Osteoblast (primary cell): ENCODE measurements around the gene SH3BP2. TPM values are rescaled to one million over a fixed set of nuclear protein-coding genes. Genes with fewer than 3 reads are reported as not detected.

Source experiments
- DNase-seq: peaks from one replicate; pipeline ENCODE4 v3.0.0; 2011; ENCODE audit warnings: low spot score, mixed read lengths; ENCODE audit not compliant: insufficient read length; ENCODE audit errors: missing footprints
- H2AFZ ChIP-seq: 2 replicates; pipeline ENCODE4 v1.6.0; 2011; ENCODE audit warnings: mild to moderate bottlenecking, low read length
- H3K27ac ChIP-seq: 2 replicates; pipeline ENCODE4 v1.5.1; 2011; ENCODE audit warnings: mild to moderate bottlenecking, low read depth, low read length, moderate library complexity
- H3K27me3 ChIP-seq: 2 replicates; pipeline ENCODE4 v1.6.0; 2012; ENCODE audit warnings: mild to moderate bottlenecking, control low read depth, inconsistent platforms, low read length, moderate library complexity; ENCODE audit not compliant: insufficient read depth
- H3K36me3 ChIP-seq: 2 replicates; pipeline ENCODE4 v1.5.1; 2011; ENCODE audit warnings: mild to moderate bottlenecking, low read length, control low read depth, moderate library complexity; ENCODE audit not compliant: insufficient read depth
- H3K4me1 ChIP-seq: 2 replicates; pipeline ENCODE4 v1.5.1; 2011; ENCODE audit warnings: mild to moderate bottlenecking, low read length, control low read depth, moderate library complexity; ENCODE audit not compliant: insufficient read depth
- H3K4me2 ChIP-seq: 2 replicates; pipeline ENCODE4 v1.6.0; 2011; ENCODE audit warnings: mild to moderate bottlenecking, low read length; ENCODE audit not compliant: insufficient read depth
- H3K4me3 ChIP-seq: fragments of 200-600 bp; sonication (generic); 3 replicates; pipeline ENCODE4 v1.5.1; 2012; ENCODE audit warnings: mild to moderate bottlenecking, low read length, inconsistent platforms; ENCODE audit not compliant: insufficient read depth
- H3K79me2 ChIP-seq: 2 replicates; pipeline ENCODE4 v1.6.0; 2012; ENCODE audit warnings: mild to moderate bottlenecking, low read length, control low read depth, inconsistent platforms; ENCODE audit not compliant: insufficient read depth
- H3K9me3 ChIP-seq: 2 replicates; pipeline ENCODE4 v1.5.1; 2011; ENCODE audit warnings: low read depth, low read length, control low read depth
- H4K20me1 ChIP-seq: 2 replicates; pipeline ENCODE4 v1.6.0; 2012; ENCODE audit warnings: mild to moderate bottlenecking, low read length, control low read depth; ENCODE audit not compliant: insufficient read depth
- total RNA-seq: library from RNA; depleted of rRNA; stranded (reverse); fragments of >200 nt; gene quantifications from 2 replicates; pipeline ENCODE4 v1.2.3, GENCODE V29; 2012
- TF ChIP-seq, protein P1 (sequence below): IDR thresholded peaks from 2 replicates; pipeline ENCODE4 v1.5.1; 2011; ENCODE audit warnings: mild to moderate bottlenecking, low read depth, low read length, moderate library complexity; ENCODE audit errors: extremely low read depth

The SH3BP2 gene
- total RNA-seq, 1 donor, result 26.4 TPM

DNA sequence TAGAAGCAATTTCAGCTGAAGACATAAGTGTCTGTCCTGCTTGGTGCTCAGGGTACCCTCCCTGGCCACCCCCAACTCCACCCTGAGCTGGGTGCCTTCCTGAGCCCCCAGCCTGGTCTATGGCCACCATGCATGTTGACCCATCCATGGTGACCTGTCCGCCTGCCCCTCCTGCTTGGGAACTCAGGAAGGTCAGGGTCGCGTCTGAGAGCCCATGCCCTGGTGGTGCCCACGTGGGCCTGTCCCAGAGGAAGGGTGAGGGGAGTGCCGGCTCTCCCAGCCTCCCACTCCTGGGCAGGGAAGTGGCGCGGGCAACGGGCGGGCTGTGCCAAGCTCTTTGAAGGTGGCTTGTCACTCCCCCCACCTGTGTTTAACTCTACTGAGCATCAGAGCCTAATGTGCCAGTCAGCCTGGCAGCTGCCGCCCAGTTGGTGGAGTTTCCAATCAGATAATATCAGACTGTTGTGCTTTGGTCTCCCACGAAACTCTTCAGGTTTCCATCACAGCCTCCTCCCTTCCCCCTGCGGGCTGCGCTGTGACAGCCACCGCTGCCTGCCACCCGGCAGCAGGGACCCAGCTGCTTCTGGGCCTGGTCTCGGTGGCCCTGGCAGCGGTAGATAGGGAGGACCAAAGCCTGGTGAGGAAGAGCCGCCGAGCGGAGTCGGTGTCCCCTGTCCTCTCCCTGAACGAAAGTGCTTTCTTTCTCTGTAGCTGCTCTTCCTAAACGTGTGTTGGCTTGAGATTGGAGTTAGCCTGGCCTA lies 4.8 kb downstream of the SH3BP2 start:
- H3K4me3 ChIP-seq, result no peak overlapping the region
- no peaks in the 10 kb centered on the region for H4K20me1 ChIP-seq
- H2AFZ ChIP-seq, result no peak overlapping the region
- H3K27ac ChIP-seq, result no peak overlapping the region
- peaks cover 78% of the 10 kb centered on the region for H3K79me2 ChIP-seq
- peaks cover 49% of the 10 kb centered on the region for H3K4me1 ChIP-seq
- DNase-seq, result peak; percentile 14
- TF ChIP-seq, protein P1, sequence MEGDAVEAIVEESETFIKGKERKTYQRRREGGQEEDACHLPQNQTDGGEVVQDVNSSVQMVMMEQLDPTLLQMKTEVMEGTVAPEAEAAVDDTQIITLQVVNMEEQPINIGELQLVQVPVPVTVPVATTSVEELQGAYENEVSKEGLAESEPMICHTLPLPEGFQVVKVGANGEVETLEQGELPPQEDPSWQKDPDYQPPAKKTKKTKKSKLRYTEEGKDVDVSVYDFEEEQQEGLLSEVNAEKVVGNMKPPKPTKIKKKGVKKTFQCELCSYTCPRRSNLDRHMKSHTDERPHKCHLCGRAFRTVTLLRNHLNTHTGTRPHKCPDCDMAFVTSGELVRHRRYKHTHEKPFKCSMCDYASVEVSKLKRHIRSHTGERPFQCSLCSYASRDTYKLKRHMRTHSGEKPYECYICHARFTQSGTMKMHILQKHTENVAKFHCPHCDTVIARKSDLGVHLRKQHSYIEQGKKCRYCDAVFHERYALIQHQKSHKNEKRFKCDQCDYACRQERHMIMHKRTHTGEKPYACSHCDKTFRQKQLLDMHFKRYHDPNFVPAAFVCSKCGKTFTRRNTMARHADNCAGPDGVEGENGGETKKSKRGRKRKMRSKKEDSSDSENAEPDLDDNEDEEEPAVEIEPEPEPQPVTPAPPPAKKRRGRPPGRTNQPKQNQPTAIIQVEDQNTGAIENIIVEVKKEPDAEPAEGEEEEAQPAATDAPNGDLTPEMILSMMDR, result no peak
- no peaks in the 10 kb centered on the region for H3K27me3 ChIP-seq
- peaks cover 5% of the 10 kb centered on the region for H3K36me3 ChIP-seq
- H3K9me3 ChIP-seq, result no peaks in the 10 kb centered on the region
- no peak overlapping the region for H3K4me2 ChIP-seq

DNA sequence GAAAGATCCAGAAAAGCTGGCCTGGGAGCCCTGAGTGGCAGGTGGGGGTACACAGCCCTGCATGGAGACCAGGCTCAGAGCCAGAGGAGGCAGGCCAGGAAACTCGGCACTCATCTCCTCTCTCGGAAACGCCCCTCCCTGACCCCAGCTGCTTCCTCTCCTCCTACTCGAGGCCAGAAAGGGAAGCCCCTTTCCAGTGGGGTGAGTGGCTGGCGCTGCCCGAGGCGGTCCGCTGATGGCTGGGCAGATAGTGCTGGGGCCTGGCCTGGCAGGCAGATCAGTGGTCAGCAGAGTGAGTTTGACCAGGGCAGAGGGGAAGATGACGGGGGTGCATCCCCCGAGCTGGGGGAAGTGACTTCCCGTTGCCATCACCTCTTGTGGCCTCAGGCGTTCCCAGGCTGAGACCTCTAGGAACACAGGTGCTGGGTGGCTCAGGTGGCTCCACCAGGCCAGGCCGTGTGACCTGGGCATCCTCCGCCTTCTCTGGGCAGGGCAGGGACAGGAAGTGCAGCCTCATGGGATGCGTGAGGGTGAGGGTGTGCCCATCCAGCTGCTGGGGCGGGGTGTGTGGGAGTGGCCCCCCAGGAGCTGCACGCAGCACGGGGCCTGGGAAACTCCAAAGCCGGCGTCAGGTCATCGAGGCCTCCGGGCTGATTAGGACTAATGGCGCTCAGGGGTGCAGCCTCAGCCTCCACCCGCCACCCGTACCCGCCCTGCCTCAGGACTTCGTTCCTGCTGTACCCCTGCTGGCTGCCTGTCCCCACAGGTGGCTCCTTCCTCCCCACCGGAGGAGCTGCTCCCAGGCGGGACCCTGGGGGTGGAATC lies 5.7 kb downstream of the SH3BP2 start:
- no peak overlapping the region for H3K27ac ChIP-seq
- H3K79me2 ChIP-seq, result peaks cover 87% of the 10 kb centered on the region

DNA sequence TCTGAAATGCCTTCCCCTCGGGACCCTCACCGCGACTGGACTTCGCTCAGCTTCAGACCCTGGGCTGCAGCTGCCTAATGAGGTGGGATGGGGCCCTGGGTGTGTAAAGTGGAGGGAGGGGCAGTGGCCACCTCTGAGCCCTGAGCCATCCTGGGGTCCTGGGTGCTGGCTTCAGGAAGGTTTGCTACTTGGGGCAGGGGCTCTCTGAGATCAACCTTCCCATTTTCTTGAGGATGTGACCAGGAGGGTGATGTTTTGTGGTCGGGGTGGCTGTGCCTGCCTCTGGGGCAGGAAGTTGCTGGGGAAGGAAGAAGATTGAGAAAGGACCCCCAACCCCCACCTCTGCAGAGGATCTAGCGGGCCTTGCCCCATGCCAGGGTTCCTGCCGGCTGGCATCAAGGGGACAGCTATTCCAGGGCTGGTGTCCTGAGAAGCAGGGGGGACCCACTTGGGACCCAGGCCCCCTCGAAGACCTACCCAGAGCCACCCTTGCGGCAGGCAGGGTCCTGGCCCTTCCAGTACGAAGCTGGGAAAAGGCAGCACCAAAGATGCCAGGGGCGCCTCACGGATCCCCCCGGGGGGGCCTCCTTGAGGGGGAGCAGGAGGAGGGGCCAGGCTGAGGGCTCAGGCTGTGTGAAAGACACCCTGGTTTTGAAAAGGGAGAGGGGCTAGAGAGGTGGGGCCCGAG lies 6.5 kb downstream of the SH3BP2 start:
- peak; percentile 29 for DNase-seq
- no peak overlapping the region for H3K27ac ChIP-seq
- H3K4me1 ChIP-seq, result peaks cover 41% of the 10 kb centered on the region
- no peak overlapping the region for H3K4me2 ChIP-seq
- H3K27me3 ChIP-seq, result no peaks in the 10 kb centered on the region
- peaks cover 5% of the 10 kb centered on the region for H4K20me1 ChIP-seq
- TF ChIP-seq, protein P1, result no peak
- H2AFZ ChIP-seq, result no peak overlapping the region
- H3K9me3 ChIP-seq, result no peaks in the 10 kb centered on the region
- peaks cover 84% of the 10 kb centered on the region for H3K79me2 ChIP-seq
- H3K36me3 ChIP-seq, result peaks cover 5% of the 10 kb centered on the region
- no peak overlapping the region for H3K4me3 ChIP-seq

More for the DNA sequence above, 5.7 kb downstream of the SH3BP2 start:
- Histone ChIP-seq H3K36me3 (peaks cover 5% of the 10 kb centered on the region), H3K4me3 (no peak overlapping the region), H3K27me3 (no peaks in the 10 kb centered on the region), H2AFZ (no peak overlapping the region), H3K4me1 (peaks cover 49% of the 10 kb centered on the region), H4K20me1 (peaks cover 4% of the 10 kb centered on the region), H3K9me3 (no peaks in the 10 kb centered on the region), H3K4me2 (no peak overlapping the region)
- TF ChIP-seq, protein P1, result no peak
- DNase-seq, result peak; percentile 62
